SU-DHL-6 (cell line): ENCODE results near the gene SPTBN5.

Experiments
- CTCF ChIP-seq: fragments of 200-600 bp; sonication (generic); IDR thresholded peaks from one replicate; pipeline ENCODE4 v1.5.1; 2017; ENCODE audit warnings: antibody characterized with exemption, mild to moderate bottlenecking, low read length, moderate library complexity; ENCODE audit not compliant: insufficient read depth, poor library complexity, severe bottlenecking
- EZH2phosphoT487 ChIP-seq: fragments of 200-600 bp; sonication (generic), shearing (Covaris generic); conservative IDR thresholded peaks from 2 replicates; pipeline ENCODE4 v1.6.1; 2018; ENCODE audit warnings: mild to moderate bottlenecking, antibody characterized with exemption, low read length, moderate library complexity, mixed read lengths

- no peak for TF ChIP-seq CTCF
- no peak for TF ChIP-seq EZH2phosphoT487
Observed at GRCh38 chr15:41832875-41833274, 61.0 kb downstream of the SPTBN5 start.
